GM19238 (cell line): Measurements from ENCODE around the gene ANKRD42.
"Not testable (repeated sequence)": the region's sequence is repeated elsewhere in the genome, so short reads cannot be mapped to it uniquely, and the experiment has no call there.

Experiments used
- DNase-seq: peaks from one replicate; pipeline ENCODE4 v3.0.0; 2011; ENCODE audit warnings: low spot score; ENCODE audit not compliant: insufficient read length

ANKRD42 gene

GRCh38 chr11:83172551-83172950 is 21.0 kb upstream of the ANKRD42 start:
- no peak for DNase-seq

DNA sequence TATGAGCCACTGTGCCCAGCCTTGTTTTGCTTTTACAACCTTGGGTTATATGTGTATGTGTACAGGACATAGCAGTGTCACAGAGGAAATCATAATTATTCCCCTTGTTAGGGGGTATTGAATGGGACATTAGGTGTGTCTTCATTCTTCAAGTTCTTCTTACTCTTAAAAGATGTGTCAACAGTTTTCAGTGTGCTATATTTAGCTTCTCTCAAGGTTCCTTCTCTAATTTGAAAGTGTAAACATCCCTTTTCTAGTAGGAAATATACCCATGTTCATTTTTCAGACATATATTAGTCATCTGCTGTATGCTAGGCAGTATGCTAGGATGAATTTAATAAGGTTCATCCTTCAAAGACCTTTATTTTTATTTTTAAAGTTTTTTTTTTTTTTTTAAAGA is 19.5 kb upstream of the ANKRD42 start:
- DNase-seq = no peak

DNA sequence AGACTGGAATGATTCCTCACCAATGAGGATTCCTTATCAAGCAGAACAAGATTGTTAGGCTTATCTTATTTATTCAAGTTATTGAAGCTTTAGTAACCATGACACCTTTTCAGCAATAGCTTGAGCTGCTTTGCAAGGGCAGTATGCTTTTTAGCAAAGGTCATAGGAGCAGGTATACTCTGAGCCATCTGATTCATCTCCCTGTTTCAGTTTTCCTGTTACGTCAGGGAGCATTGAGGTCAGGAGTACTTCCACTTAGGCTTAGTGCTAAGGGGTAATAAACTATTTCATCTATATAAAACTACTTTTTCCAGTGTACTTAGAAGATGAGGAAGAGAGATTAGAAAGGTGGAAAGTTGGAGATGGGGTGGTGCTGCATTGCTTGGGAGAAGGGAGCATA is 17.7 kb upstream of the ANKRD42 start:
- DNase-seq = no peak

DNA sequence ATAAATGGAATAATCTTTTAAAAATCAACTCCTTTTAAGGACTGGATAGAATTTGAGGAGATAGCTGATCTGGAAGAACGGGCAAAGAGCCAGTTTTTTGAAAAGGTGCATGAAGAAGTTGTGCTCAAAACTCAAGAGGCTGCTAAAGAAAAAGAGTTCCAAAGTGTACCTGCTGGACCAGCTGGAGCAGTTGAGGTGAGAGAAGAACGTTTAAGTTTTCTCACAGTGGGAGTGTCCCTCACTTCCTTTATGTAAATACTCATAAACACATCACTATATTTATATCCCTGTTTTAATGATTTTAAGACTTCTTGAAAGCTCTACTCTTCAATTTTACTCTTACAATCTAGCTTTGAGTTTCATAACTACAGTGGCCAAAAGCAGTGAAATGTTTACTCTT is 11.7 kb upstream of the ANKRD42 start:
- no peak for DNase-seq

GRCh38 chr11:83185767-83186166 is 7.7 kb upstream of the ANKRD42 start:
- DNase-seq = no peak

GRCh38 chr11:83187465-83187864 is 6.0 kb upstream of the ANKRD42 start:
- no peak for DNase-seq

DNA sequence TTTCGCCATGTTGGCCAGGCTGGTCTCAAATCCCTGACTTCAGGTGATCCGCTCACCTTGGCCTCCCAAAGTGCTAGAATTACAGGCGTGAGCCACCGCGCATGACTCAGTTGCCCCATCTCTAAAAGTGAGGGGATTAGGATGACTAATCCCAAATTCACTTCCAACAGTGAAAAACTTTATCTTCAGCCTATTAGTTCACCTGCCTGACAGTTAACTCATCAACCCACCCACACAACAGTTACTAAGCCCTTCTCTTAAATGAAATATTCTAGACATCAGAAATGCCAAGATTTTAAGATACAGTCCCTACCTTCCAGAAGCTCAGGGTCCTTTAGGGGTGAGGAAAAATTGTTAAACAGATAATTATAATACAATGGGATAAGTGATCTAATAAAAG is 2.0 kb upstream of the ANKRD42 start:
- DNase-seq = no peak

GRCh38 chr11:83191986-83192385 is 1.5 kb upstream of the ANKRD42 start:
- DNase-seq = no peak

- no peak for DNase-seq
These were observed 786 bp upstream of the ANKRD42 start for GRCh38 chr11:83192606-83193245.

DNA sequence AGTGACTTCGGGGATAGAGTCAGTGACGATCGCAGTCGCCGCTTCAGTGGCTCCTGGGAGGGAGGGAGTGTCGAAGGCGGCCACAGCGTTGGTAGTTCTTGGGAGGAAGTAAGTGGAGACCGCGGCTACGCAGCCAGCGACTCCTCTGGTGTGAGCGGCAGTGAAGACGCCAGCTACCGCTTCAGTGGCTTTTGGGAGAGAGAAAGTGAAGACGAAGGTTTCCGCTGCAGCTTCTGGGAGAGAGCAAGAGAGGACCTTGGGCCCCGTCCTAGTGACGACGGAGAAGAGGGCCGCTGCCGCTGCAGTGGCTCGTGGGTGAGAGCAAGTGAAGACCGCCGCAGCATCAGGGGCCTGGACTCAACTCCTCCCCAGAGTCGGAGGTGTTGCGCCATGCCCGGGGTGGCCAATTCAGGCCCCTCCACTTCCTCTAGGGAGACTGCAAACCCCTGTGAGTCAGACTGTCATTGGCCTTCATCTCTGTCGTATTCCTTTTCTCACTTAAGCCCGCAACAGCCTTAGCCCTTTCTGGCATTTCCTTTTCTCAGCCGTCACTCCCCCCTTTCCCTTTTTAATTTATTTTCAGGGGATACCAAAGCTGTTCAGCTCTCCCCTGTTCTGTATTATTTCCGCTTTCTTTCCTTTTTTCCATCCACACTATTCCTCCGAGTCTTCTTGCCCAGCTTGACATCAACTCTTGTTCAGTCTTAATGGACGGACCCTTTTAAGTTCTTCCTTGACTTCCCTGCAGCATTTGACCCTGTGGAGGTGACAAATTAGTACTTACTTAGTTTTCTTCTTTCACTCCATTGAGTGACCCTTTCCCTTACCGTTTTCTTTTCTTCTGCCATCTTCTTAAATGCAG is 1.0 kb downstream of the ANKRD42 start:
- peak; percentile 35 for DNase-seq

DNA sequence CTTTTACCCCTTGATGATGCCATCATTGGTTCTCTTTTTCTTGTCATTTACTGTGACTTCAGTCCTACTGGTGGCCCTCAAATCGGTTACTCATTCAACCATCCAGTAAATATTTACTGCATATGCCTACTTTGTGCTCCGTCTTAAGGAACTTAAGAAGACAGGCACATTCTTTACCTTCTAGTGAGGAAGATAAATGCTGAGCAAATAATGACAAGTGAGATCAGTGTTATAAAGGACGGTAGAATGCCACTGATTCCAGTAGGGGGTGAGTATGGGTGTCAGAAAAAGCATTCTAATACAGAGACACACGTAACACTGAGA is 1.6 kb downstream of the ANKRD42 start:
- no peak for DNase-seq

GRCh38 chr11:83195649-83196048 is 2.1 kb downstream of the ANKRD42 start:
- DNase-seq = no peak

DNA sequence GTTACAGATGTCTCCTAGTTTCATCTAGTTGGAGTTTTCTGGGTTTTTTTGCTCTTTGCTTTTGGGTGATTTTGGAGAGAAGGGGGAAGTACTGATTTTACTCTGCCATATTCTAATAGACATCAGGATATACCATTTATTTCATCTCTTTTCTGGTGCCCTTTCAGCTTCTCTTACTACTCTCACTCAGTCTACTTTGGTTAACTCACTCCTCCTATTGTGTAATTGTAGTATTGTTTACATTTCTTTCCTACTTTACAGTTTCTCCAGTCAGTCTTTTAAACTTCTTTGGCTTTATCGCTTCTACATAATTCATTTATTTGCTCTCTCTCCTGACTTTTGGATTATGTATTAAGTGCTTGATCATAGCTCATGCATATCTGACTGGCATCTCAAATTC is 6.5 kb downstream of the ANKRD42 start:
- no peak for DNase-seq

DNA sequence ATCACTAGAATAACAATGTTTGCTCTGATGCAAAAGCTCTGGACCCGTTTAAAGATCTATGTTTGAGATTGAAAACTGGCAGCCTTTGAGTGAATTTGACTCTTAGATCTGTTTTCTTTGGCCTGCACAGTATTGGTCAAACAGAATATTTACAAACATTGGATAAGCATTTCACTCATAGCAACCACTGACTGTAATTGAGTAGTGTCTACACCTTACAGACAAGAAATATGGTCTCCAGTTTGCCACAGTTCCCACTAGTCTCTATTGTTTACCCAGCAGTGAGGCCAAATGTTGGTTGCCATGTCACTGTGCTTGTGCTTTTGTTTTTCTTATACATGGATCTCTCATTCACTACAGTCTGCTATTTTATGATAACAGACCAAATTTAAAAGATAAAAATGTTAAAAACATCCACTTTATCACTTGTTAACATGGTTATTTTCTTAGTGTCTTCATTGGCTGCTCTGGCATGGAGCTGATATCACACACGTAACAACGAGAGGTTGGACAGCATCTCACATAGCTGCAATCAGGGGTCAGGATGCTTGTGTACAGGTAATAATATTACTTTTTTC is 12.2 kb downstream of the ANKRD42 start:
- DNase-seq = no peak

DNA sequence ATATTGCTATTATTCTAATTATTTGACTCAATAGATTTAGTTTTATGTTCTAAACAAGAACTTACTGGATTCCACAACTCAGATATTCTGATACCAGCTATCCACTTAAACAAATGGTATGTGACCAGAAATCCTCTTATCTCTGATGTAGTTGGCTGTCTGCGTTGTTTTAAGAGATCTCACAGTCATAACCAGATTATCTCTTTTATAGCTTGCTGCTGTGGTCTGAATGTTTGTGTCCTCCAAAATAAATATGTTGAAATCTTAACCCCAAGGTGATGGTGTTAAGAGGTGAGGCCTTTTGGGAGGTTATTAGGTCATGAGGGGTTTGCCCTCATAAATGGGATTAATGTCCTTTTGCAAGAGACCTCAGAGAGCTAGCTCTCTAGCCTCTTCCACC is 12.7 kb downstream of the ANKRD42 start:
- DNase-seq = no peak

DNA sequence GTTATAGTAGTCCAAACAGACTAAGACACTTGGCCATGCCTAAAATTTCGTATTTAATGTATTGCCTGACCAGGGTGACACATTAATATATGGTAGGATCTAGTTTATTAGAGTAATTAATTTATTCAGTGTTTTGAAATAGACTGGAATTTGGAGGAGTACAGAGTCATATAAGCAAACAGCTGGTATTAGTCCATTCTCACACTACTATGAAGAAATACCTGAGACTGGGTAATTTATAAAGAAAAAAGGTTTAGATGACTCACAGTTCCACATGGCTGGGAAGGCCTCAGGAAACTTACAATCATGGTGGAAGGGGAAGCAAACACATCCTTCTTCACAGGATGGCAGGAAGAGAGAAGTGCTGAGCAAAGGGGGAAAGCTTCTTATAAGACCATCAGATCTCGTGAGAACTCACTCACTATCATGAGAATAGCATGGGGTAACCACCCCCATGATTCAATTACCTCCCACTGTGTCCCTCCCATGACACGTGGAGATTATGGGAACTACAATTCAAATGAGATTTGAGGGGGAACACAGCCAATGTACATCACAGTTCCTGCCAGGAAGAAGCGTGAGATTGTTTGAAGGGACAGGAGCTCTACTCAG is 13.4 kb downstream of the ANKRD42 start:
- DNase-seq = not testable (repeated sequence)

DNA sequence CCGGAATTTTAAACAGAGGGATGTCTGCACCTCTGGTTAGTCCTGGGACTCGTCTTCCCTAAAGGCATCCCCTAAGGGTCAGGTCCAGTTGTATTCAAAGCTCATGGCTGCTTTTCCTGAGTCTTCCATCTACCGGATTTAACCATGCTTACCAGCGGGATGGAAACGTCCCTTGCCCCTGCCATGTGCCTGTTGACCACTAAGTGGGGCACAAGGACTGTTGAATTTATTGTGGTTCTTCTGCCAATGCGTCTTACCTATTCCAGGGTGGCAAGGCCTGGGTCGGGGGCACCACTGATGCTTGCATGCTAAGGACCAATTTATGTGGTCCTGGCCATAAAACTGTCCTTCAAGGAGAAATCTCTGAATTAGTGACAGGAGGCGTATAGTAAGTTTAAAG is 25.6 kb downstream of the ANKRD42 start:
- DNase-seq = no peak

GRCh38 chr11:83220260-83220659 is 26.7 kb downstream of the ANKRD42 start:
- no peak for DNase-seq

DNA sequence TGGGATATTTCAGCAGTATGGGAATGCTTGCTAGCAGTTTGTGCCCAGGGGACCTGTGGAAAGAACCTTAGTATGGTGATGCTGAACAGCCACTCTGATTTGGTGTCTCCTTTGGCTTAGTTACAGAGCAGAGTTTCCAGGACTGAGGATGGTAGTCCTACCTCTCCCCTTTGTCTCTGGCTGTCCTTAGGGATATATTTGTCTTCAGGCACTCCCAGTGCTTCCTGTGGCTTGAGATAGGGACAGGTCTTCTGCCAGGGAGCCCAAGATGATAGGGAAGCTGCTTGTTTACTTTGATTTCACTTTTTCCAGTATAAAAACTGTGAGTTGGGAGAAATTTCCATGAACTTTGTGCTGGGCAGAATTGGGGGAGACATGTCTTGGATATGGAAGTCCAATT is 28.2 kb downstream of the ANKRD42 start:
- no peak for DNase-seq

GRCh38 chr11:83222499-83222898 is 29.0 kb downstream of the ANKRD42 start:
- DNase-seq = no peak

- no peak for DNase-seq
These were observed 29.9 kb downstream of the ANKRD42 start for GRCh38 chr11:83223457-83223856.

- no peak for DNase-seq
These were observed 42.3 kb downstream of the ANKRD42 start for GRCh38 chr11:83235825-83236224.
